HepG2 (cell line): ENCODE results near the gene RPLP2. TPM values are rescaled to one million over a fixed set of nuclear protein-coding genes. Genes with fewer than 3 reads are reported as not detected.

Source experiments
- BHLHE40 ChIP-seq: IDR thresholded peaks from 2 replicates; pipeline ENCODE4 v1.6.1; 2011; ENCODE audit warnings: low read length, improper control_type of control experiment
- ELF3 ChIP-seq: IDR thresholded peaks from 2 replicates; pipeline ENCODE4 v1.6.1; 2016; ENCODE audit warnings: missing genetic modification reagents, missing compliant biosample characterization
- EP300 ChIP-seq, 3 experiments: sonication (generic) in 1 of 3; formaldehyde crosslinking in 1 of 3; IDR thresholded peaks; 2 replicates each; pipeline versions ENCODE4 v1.5.1 to v1.6.1; 2011 to 2020; ENCODE audit warnings: low read depth in 2 of 3, low read length in 2 of 3, borderline replicate concordance in 1 of 3, improper control_type of control experiment in 1 of 3, mild to moderate bottlenecking in 1 of 3, missing genetic modification reagents in 1 of 3, moderate library complexity in 1 of 3
- MEF2D ChIP-seq: sonication (generic); formaldehyde crosslinking; IDR thresholded peaks from 2 replicates; pipeline ENCODE4 v1.5.1; 2020; ENCODE audit warnings: mild to moderate bottlenecking, missing genetic modification reagents
- MXD3 ChIP-seq: IDR thresholded peaks from 2 replicates; pipeline ENCODE4 v1.6.1; 2016; ENCODE audit warnings: mild to moderate bottlenecking, missing biosample characterization, missing genetic modification reagents
- MYC ChIP-seq: sonication (generic); formaldehyde crosslinking; IDR thresholded peaks from 2 replicates; pipeline ENCODE4 v1.9.0; 2021; ENCODE audit warnings: missing genetic modification reagents, borderline replicate concordance
- MYPOP ChIP-seq: sonication (generic); formaldehyde crosslinking; IDR thresholded peaks from 2 replicates; pipeline ENCODE4 v1.8.1; 2023; ENCODE audit warnings: mild to moderate bottlenecking, moderate library complexity, missing genetic modification reagents
- PATZ1 ChIP-seq: sonication (generic); formaldehyde crosslinking; IDR thresholded peaks from 2 replicates; pipeline ENCODE4 v1.4.0; 2020; ENCODE audit warnings: missing genetic modification reagents
- SMAD9 ChIP-seq: sonication (generic); formaldehyde crosslinking; IDR thresholded peaks from 2 replicates; pipeline ENCODE4 v1.5.1; 2020; ENCODE audit warnings: mild to moderate bottlenecking, missing genetic modification reagents
- SRF ChIP-seq: IDR thresholded peaks from 2 replicates; pipeline ENCODE4 v1.6.1; 2011; ENCODE audit warnings: mild to moderate bottlenecking, low read depth, low read length, moderate library complexity
- ZBTB21 ChIP-seq: sonication (generic); formaldehyde crosslinking; IDR thresholded peaks from 2 replicates; pipeline ENCODE4 v1.4.0; 2020; ENCODE audit warnings: missing genetic modification reagents
- ZNF232 ChIP-seq: sonication (generic); formaldehyde crosslinking; IDR thresholded peaks from 2 replicates; pipeline ENCODE4 v1.4.0; 2020; ENCODE audit warnings: missing genetic modification reagents, borderline replicate concordance
- ZNF280B ChIP-seq: sonication (generic); formaldehyde crosslinking; IDR thresholded peaks from 2 replicates; pipeline ENCODE4 v1.5.0; 2020; ENCODE audit warnings: missing genetic modification reagents, mild to moderate bottlenecking, borderline replicate concordance
- ZNF501 ChIP-seq: sonication (generic); formaldehyde crosslinking; IDR thresholded peaks from 2 replicates; pipeline ENCODE4 v1.5.1; 2020; ENCODE audit warnings: mild to moderate bottlenecking, moderate library complexity, missing genetic modification reagents
- ZNF687 ChIP-seq: sonication (generic); formaldehyde crosslinking; IDR thresholded peaks from 2 replicates; pipeline ENCODE4 v1.5.1; 2020; ENCODE audit warnings: mild to moderate bottlenecking, missing genetic modification reagents, moderate library complexity
- ZNF772 ChIP-seq: sonication (generic); formaldehyde crosslinking; IDR thresholded peaks from 2 replicates; pipeline ENCODE4 v1.5.0; 2020; ENCODE audit warnings: mild to moderate bottlenecking, missing genetic modification reagents
- ZNF788 ChIP-seq: sonication (generic); formaldehyde crosslinking; IDR thresholded peaks from 2 replicates; pipeline ENCODE4 v1.5.0; 2020; ENCODE audit warnings: mild to moderate bottlenecking, missing genetic modification reagents, borderline replicate concordance
- polyA plus RNA-seq, 8 experiments: library from polyadenylated mRNA; depleted of rRNA in 3 of 8; stranded (reverse) in 7 of 8; unstranded in 1 of 8; fragments of >200 nt; fragmentation: Illumina TruSeq in 4 of 8; extraction: Trizol in 4 of 8; gene quantifications; 2 replicates each; pipeline versions ENCODE4 v1.2.1 to v1.2.3, GENCODE V29; 2011 to 2016; ENCODE audit warnings: low read depth in 4 of 8, missing spikeins in 1 of 8, mixed read lengths in 1 of 8; ENCODE audit not compliant: insufficient read depth in 1 of 8
- total RNA-seq, 5 experiments: library from RNA; depleted of rRNA; stranded (reverse); fragments of >200 nt; fragmentation: Illumina TruSeq; extraction: Trizol; gene quantifications; 2 replicates each; pipeline ENCODE4 v1.2.3, GENCODE V29; 2016; ENCODE audit warnings: low read depth in 1 of 5

RPLP2 gene
- total and polyA plus RNA-seq, 2 of the 13 experiments (the other 11 are each of a cell fraction or from before 2014, with no cell fraction given), result 978 to 2,106 TPM

GRCh38 chr11:844693-845644 is 35.2 kb downstream of the RPLP2 start (continued):
- peak; percentile 60 for TF ChIP-seq ZNF687
- TF ChIP-seq MXD3 (CRISPR knock-in tag), result 0 out of 2 replicates have a peak, but pooled peaks have one; percentile 35
- TF ChIP-seq ZBTB21 (CRISPR knock-in tag), result no peak
- no peak for TF ChIP-seq ZNF232 (CRISPR knock-in tag)
- 0 out of 2 replicates have a peak, but pooled peaks have one; percentile 22 for TF ChIP-seq ZNF501 (CRISPR knock-in tag)
- TF ChIP-seq PATZ1, result peak; percentile 71; the same call in 1 of the 2 replicates
- TF ChIP-seq MYC (CRISPR knock-in tag), result 0 out of 2 replicates have a peak, but pooled peaks have one; percentile 44
- peak; percentile 42; the same call in 1 of the 2 replicates for TF ChIP-seq ELF3 (CRISPR knock-in tag)
- no peak for TF ChIP-seq SRF
- peak; percentile 42 for TF ChIP-seq BHLHE40
- peak; percentile 35; the same call in 1 of the 2 replicates for TF ChIP-seq MYPOP (CRISPR knock-in tag)
- 0 out of 2 replicates have a peak, but pooled peaks have one; percentile 41 for TF ChIP-seq SMAD9 (CRISPR knock-in tag)
- no peak for TF ChIP-seq ZNF280B (CRISPR knock-in tag)
- peak; percentile 67; the same call in 1 of the 2 replicates for TF ChIP-seq ZNF788 (CRISPR knock-in tag)
- 0 out of 2 replicates have a peak, but pooled peaks have one; percentile 45 for TF ChIP-seq ZNF772 (CRISPR knock-in tag)
- no peak for TF ChIP-seq EP300 (IDR thresholded peaks at IDR 0.05; ENCODE audit: low read depth in 2 of 2, low read length in 2 of 2)
- TF ChIP-seq EP300 (CRISPR knock-in tag; IDR thresholded peaks at IDR 0.05; ENCODE audit: borderline replicate concordance), result 0 out of 2 replicates have a peak, but pooled peaks have one; percentile 22
- 0 out of 2 replicates have a peak, but pooled peaks have one; percentile 63 for TF ChIP-seq MEF2D (CRISPR knock-in tag)
